ENCODE measurements around the gene KCNH1. TPM values are rescaled to one million over a fixed set of nuclear protein-coding genes. Genes with fewer than 3 reads are reported as not detected.
"Not testable (repeated sequence)": the region's sequence is repeated elsewhere in the genome, so short reads cannot be mapped to it uniquely, and the experiment has no call there.

KCNH1 gene
- total and polyA plus RNA-seq, 3 experiments from 2014 or later: not detected

- H3K4me1 Mint-ChIP-seq: no peaks in the 10 kb centered on the region
- no peak overlapping the region for H3K27ac Mint-ChIP-seq
- no peak for DNase-seq
- ChIA-PET CTCF (no interaction called here), POLR2A (no interaction called here)
- no peaks in the 10 kb centered on the region for H3K27me3 ChIP-seq (ENCODE audit: insufficient read depth, low read length, poor library complexity, severe bottlenecking)
- no peaks in the 10 kb centered on the region for H3K4me1 ChIP-seq (ENCODE audit: insufficient read depth, low read length)
- H3K4me3 Mint-ChIP-seq: no peak overlapping the region
- H3K27me3 Mint-ChIP-seq: peaks cover 9 to 47% of the 10 kb centered on the region in 2 donors
- peaks cover 0 to 4% (median 0%) of the 10 kb centered on the region in 3 donors for H3K36me3 Mint-ChIP-seq
- H3K27ac ChIP-seq (ENCODE audit: low read depth, low read length): no peak overlapping the region
- H3K9me3 ChIP-seq (ENCODE audit: low read length): no peaks in the 10 kb centered on the region
- H3K4me3 ChIP-seq (ENCODE audit: low read length): no peak overlapping the region
- H3K36me3 ChIP-seq (ENCODE audit: insufficient read depth, low read length): no peaks in the 10 kb centered on the region
- H3K9me3 Mint-ChIP-seq: peaks cover 0 to 4% (median 0%) of the 10 kb centered on the region in 5 donors
These were observed 119.7 kb downstream of the KCNH1 start for GRCh38 chr1:211014275-211014674.

GRCh38 chr1:211013346-211014240, 120.4 kb downstream of the KCNH1 start:
- Mint-ChIP-seq H3K9me3 (peaks cover 0 to 4% (median 0%) of the 10 kb centered on the region in 5 donors), H3K4me3 (no peak overlapping the region), H3K27me3 (peaks cover 10 to 43% of the 10 kb centered on the region in 2 donors), H3K4me1 (no peaks in the 10 kb centered on the region), H3K36me3 (peaks cover 0 to 4% (median 0%) of the 10 kb centered on the region in 3 donors), H3K27ac (no peak overlapping the region)
- POLR2A ChIA-PET: no interaction called here
- Histone ChIP-seq H3K9me3 (ENCODE audit: low read length) (no peaks in the 10 kb centered on the region), H3K36me3 (ENCODE audit: insufficient read depth, low read length) (no peaks in the 10 kb centered on the region), H3K27me3 (ENCODE audit: insufficient read depth, low read length, poor library complexity, severe bottlenecking) (no peaks in the 10 kb centered on the region), H3K4me1 (ENCODE audit: insufficient read depth, low read length) (no peaks in the 10 kb centered on the region), H3K4me3 (ENCODE audit: low read length) (no peak overlapping the region), H3K27ac (ENCODE audit: low read depth, low read length) (no peak overlapping the region)
- CTCF ChIA-PET: no interaction called here
- DNase-seq: no peak

- H3K4me3 ChIP-seq (ENCODE audit: low read length); H3K4me3 Mint-ChIP-seq; H3K27me3 ChIP-seq (ENCODE audit: insufficient read depth, low read length, poor library complexity, severe bottlenecking); H3K27ac Mint-ChIP-seq; H3K9me3 Mint-ChIP-seq; H3K9me3 ChIP-seq (ENCODE audit: low read length); H3K36me3 Mint-ChIP-seq; H3K27ac ChIP-seq (ENCODE audit: low read depth, low read length); H3K4me1 ChIP-seq (ENCODE audit: insufficient read depth, low read length); POLR2A ChIA-PET; H3K4me1 Mint-ChIP-seq; DNase-seq; H3K36me3 ChIP-seq (ENCODE audit: insufficient read depth, low read length); CTCF ChIA-PET: not testable (repeated sequence)
- H3K27me3 Mint-ChIP-seq: peaks cover 13 to 29% of the 10 kb centered on the region in 2 donors
These were observed 122.8 kb downstream of the KCNH1 start for GRCh38 chr1:211011128-211011527.

- Mint-ChIP-seq H3K27me3 (peaks cover 13 to 29% of the 10 kb centered on the region in 2 donors), H3K4me3 (no peak overlapping the region), H3K9me3 (peaks cover 0 to 4% (median 0%) of the 10 kb centered on the region in 5 donors), H3K4me1 (no peaks in the 10 kb centered on the region), H3K27ac (no peak overlapping the region), H3K36me3 (no peaks in the 10 kb centered on the region)
- no peaks in the 10 kb centered on the region for H3K9me3 ChIP-seq (ENCODE audit: low read length)
- H3K4me3 ChIP-seq (ENCODE audit: low read length): no peak overlapping the region
- CTCF ChIA-PET: no interaction called here
- H3K36me3 ChIP-seq (ENCODE audit: insufficient read depth, low read length): no peaks in the 10 kb centered on the region
- no peaks in the 10 kb centered on the region for H3K4me1 ChIP-seq (ENCODE audit: insufficient read depth, low read length)
- H3K27ac ChIP-seq (ENCODE audit: low read depth, low read length): no peak overlapping the region
- no peaks in the 10 kb centered on the region for H3K27me3 ChIP-seq (ENCODE audit: insufficient read depth, low read length, poor library complexity, severe bottlenecking)
- DNase-seq: no peak
- POLR2A ChIA-PET: no interaction called here
These were observed 124.0 kb downstream of the KCNH1 start for GRCh38 chr1:211009944-211010343.

- H3K9me3 Mint-ChIP-seq: peaks cover 0 to 5% (median 0%) of the 10 kb centered on the region in 5 donors
- no peak overlapping the region for H3K4me3 ChIP-seq (ENCODE audit: low read length)
- no peaks in the 10 kb centered on the region for H3K4me1 ChIP-seq (ENCODE audit: insufficient read depth, low read length)
- no peak for DNase-seq
- no peak overlapping the region for H3K4me3 Mint-ChIP-seq
- H3K9me3 ChIP-seq (ENCODE audit: low read length): no peaks in the 10 kb centered on the region
- no peaks in the 10 kb centered on the region for H3K4me1 Mint-ChIP-seq
- H3K27me3 ChIP-seq (ENCODE audit: insufficient read depth, low read length, poor library complexity, severe bottlenecking): no peaks in the 10 kb centered on the region
- ChIA-PET POLR2A (no interaction called here), CTCF (no interaction called here)
- H3K27ac Mint-ChIP-seq: no peak overlapping the region
- H3K27me3 Mint-ChIP-seq: peaks cover 11 to 21% of the 10 kb centered on the region in 2 donors
- H3K36me3 ChIP-seq (ENCODE audit: insufficient read depth, low read length): no peaks in the 10 kb centered on the region
- no peak overlapping the region for H3K27ac ChIP-seq (ENCODE audit: low read depth, low read length)
- H3K36me3 Mint-ChIP-seq: no peaks in the 10 kb centered on the region
These were observed 126.1 kb downstream of the KCNH1 start for GRCh38 chr1:211007830-211008229.

GRCh38 chr1:210995931-210996330, 138.0 kb downstream of the KCNH1 start:
- peaks cover 9 to 28% of the 10 kb centered on the region in 2 donors for H3K27me3 Mint-ChIP-seq
- CTCF ChIA-PET; H3K36me3 ChIP-seq (ENCODE audit: insufficient read depth, low read length): not testable (repeated sequence)

GRCh38 chr1:210992837-210993236, 141.1 kb downstream of the KCNH1 start:
- no peaks in the 10 kb centered on the region for H3K4me1 ChIP-seq (ENCODE audit: insufficient read depth, low read length)
- no peak overlapping the region for H3K4me3 ChIP-seq (ENCODE audit: low read length)
- Mint-ChIP-seq H3K27ac (no peak overlapping the region), H3K4me3 (no peak overlapping the region), H3K4me1 (no peaks in the 10 kb centered on the region), H3K9me3 (peaks cover 0 to 6% (median 0%) of the 10 kb centered on the region in 5 donors), H3K36me3 (no peaks in the 10 kb centered on the region), H3K27me3 (peaks cover 9 to 41% of the 10 kb centered on the region in 2 donors)
- no peak for DNase-seq
- H3K27ac ChIP-seq (ENCODE audit: low read depth, low read length): no peak overlapping the region
- H3K27me3 ChIP-seq (ENCODE audit: insufficient read depth, low read length, poor library complexity, severe bottlenecking): no peaks in the 10 kb centered on the region
- no peaks in the 10 kb centered on the region for H3K9me3 ChIP-seq (ENCODE audit: low read length)
- ChIA-PET POLR2A (no interaction called here), CTCF (no interaction called here)
- no peaks in the 10 kb centered on the region for H3K36me3 ChIP-seq (ENCODE audit: insufficient read depth, low read length)

More at GRCh38 chr1:210995931-210996330, 138.0 kb downstream of the KCNH1 start:
- H3K27ac Mint-ChIP-seq; H3K9me3 ChIP-seq (ENCODE audit: low read length); H3K4me3 Mint-ChIP-seq; H3K4me1 ChIP-seq (ENCODE audit: insufficient read depth, low read length); DNase-seq; H3K27me3 ChIP-seq (ENCODE audit: insufficient read depth, low read length, poor library complexity, severe bottlenecking); H3K36me3 Mint-ChIP-seq; POLR2A ChIA-PET; H3K4me3 ChIP-seq (ENCODE audit: low read length); H3K4me1 Mint-ChIP-seq; H3K27ac ChIP-seq (ENCODE audit: low read depth, low read length): not testable (repeated sequence)
- H3K9me3 Mint-ChIP-seq: peaks cover 0 to 12% (median 0%) of the 10 kb centered on the region in 5 donors

GRCh38 chr1:210989905-210990304, 144.0 kb downstream of the KCNH1 start:
- H3K27ac Mint-ChIP-seq: no peak overlapping the region
- H3K27me3 ChIP-seq (ENCODE audit: insufficient read depth, low read length, poor library complexity, severe bottlenecking): no peaks in the 10 kb centered on the region
- no peak overlapping the region for H3K4me3 Mint-ChIP-seq
- no peaks in the 10 kb centered on the region for H3K4me1 ChIP-seq (ENCODE audit: insufficient read depth, low read length)
- no peak overlapping the region for H3K27ac ChIP-seq (ENCODE audit: low read depth, low read length)
- ChIA-PET CTCF (no interaction called here), POLR2A (no interaction called here)
- no peak overlapping the region for H3K4me3 ChIP-seq (ENCODE audit: low read length)
- no peaks in the 10 kb centered on the region for H3K9me3 ChIP-seq (ENCODE audit: low read length)
- peaks cover 0 to 7% (median 3%) of the 10 kb centered on the region in 5 donors for H3K9me3 Mint-ChIP-seq
- no peak for DNase-seq
- H3K4me1 Mint-ChIP-seq: no peaks in the 10 kb centered on the region
- no peaks in the 10 kb centered on the region for H3K36me3 Mint-ChIP-seq
- H3K36me3 ChIP-seq (ENCODE audit: insufficient read depth, low read length): no peaks in the 10 kb centered on the region
- peaks cover 10 to 50% of the 10 kb centered on the region in 2 donors for H3K27me3 Mint-ChIP-seq

Data from CD8-positive, alpha-beta memory T cell (primary cell).